ELF-1 (cell line): Measurements from ENCODE around the gene HLA-E.
"Not testable (repeated sequence)": the region's sequence is repeated elsewhere in the genome, so short reads cannot be mapped to it uniquely, and the experiment has no call there.

Experiments
- DNase-seq: peaks from one replicate; pipeline ENCODE4 v3.0.0-alpha.2; 2016; ENCODE audit warnings: low read depth, low spot score

Gene HLA-E

DNA sequence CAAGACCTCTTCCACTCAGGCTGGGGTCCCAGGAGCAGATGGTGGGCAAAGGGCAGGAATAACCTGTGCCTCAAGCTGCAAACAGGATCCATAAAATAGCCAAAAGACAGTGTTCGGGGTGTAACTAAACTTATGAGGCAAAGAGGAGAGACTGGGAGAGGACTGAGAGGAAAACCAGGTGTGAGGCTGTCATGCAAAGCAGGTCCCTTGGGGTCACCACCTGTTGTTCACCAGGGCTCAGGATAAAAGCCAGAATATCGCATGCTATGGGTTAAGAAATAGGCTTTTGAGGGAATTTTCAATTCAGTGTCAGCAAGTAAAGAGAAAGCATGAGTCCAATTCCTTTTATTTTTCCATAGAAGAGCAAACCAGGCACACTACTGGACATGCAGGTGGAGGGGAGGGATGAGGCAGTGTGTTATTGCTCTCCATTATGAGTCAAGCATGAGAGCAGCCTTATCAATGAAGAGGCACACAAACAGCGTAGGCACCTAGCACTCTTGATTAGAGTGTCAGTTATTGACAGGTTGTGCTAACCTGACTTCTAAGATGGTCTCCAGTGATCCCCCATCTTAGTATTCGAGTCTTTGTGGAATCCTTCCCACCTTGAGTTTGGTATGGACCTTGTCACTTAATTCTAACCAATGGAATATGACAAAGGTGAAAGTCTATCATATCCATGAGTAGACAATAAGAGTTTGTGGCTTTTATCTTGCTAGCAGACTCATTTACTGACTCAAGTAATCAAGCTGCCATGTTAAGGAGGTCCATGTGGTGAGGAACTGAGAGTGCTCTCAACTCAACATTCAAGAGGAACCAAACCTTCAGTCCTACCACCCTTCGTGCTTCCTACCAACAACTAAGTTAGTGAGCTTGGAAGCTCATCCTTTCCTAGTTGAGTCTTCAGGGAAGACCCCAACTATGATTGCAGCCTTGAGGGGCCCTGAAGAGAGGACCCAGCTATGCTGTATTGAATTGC is 18.8 kb downstream of the HLA-E start:
- no peak for DNase-seq

DNA sequence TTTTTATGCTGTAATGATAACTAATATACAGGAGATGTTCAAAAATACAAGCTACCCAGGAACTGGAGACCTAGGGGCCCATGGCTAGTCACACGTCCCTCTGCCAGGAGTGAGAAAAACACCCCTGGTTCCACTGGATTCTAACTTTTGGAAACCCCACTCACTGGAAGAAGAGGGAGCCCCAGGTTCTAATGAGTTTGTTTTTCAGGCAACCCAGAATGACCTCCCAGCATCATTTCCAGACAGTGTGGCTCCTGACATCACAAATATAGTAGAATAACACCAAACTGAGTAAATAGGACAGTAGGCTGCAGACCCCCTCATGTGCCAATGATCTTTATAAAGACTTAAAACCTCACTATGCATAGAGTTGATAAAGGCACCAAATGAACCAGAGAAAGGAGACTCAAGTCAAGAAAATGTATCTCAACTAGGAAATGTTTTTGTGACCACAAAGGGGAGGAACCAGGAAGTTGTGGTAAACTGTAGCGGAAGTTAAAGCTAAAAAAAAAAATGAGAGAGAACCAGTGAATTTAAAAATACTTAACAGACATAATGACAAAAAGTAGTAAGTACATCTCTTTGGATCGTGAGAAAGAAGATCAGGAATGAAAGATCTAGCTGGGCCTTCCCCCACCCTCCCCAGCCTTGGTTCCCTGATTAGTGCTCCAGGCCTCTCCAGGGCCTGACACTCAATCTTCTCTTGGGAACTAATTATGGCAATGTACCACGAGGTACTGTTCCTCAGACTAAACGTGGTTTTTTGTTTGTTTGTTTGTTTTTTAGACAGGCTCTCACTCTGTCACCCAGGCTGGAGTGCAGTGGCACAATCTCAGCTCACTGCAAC is 19.8 kb downstream of the HLA-E start:
- DNase-seq: no peak

DNA sequence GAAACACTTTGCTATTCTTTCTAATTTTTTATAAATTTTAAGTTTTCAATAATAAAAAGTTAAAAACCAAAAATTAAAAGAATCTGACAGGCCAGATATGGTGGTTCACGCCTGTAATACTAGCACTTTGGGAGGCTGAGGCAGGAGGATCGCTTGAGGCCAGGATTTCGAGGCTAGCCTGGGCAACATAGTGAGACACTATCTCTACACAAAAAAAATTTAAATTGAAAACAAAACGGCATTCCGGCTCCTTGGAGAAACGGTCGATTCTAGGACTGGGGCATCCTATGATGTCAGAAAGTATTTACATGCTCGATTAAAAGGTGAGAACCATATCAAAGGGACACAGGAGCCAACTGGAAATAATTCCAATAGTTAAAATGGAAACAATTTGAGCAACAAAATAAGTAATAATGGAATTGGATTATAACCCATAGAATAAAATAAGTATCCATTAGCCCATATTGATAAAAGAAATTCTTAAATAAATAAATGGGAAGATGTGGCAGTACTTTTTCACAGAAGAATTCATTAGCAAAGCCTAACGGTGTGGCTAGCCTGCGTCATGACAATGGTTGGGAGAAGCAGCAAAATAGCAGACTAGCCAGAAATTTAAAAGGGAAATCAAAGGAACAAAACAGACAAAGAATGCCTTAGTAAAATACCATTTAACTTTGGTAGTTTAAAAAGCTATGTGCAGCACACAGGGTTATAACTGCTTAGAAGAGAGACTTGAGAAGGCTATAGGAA is 21.3 kb downstream of the HLA-E start:
- DNase-seq: no peak

DNA sequence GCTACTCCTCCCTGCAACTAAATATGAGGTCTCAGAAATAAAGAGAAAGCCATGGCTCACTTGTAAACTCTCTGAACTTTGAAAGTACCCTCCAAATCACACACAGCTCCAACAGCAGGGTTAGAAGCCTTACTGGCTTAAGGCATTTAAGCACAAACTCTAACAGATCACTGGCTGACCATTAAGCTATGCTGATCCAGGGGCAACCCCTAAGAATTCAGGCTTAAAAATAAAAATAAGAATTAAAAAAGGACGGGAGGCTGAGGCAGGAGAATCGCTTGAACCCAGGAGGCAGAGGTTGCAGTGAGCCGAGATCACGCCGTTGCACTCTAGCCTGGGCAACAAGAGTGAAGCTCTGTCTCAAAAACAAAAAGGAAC is 21.8 kb downstream of the HLA-E start:
- DNase-seq: no peak

DNA sequence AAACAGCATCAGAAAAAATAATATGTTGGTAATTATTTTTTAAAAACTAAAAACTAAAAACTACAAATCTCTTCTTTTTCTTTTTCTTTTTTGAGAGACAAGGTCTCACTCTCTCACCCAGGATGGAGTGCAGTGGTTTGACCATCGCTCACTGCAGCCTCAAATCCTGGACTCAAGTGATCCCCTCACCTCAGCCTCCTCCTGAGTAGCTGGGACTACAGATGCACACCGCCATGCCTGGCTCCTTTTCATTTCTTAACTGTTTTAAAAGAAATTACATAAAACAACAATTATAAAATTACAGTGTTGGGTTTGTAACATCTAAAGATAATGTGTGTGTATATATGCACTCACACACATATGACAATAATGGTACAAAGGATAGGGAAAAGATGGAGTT is 24.1 kb downstream of the HLA-E start:
- no peak for DNase-seq

DNA sequence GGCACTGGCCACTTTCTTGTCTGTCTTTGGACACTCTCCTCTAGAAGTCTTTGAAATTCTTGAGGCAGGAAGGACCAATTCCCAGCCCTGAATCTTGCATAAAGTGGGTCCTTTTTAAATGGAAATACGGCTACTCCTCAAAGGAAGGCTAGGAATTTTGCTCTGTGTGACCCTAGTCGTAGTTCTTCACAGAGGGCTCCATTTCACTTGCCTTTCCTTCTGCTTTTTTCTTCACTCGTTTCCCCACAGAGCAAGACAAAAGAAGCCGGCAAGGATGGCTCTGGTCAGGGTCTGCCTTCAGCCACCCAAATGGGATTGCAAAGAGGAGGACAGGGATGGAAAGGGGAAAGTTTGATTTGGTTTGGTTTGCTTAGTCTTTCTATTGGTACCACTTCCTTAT is 25.8 kb downstream of the HLA-E start:
- DNase-seq: peak; percentile 18

DNA sequence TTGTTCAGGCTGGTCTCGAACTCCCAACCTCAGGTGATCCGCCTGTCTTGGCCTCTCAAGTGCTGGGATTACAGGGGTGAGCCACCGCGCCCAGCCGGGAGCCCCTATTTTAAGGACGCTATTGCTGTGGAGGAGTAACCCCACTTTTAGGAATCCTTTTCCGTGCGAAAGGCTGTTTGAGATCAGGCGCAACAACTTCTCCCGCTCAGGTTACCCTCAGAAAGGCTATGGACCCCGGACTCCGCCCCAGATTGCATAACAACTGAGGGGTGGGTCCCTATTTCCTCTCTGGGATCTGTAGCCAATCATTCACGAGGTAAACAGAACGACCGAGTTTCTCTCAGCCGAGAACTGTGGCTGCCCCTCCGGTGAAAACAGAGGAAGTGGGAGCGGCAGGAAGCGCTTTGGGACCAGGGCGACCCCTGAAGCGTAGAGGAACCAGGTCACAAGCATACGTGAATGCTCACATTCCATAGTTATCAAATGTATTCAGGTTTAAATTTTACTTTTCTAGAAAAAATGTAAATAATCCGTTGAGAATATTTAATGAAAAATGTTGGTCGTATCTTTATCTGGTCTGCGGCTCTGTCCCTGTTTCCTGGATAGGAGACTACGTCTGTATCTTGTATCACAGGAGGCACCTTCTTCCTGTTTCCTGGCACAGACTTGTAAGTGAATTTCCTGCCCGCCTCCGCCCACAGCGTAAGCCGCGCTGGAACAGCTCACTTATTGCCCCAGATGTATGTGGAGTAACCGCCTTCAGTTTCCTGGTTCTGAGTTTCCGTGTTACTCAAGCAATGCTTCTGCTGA is 26.8 kb downstream of the HLA-E start:
- peak; percentile 91 for DNase-seq

DNA sequence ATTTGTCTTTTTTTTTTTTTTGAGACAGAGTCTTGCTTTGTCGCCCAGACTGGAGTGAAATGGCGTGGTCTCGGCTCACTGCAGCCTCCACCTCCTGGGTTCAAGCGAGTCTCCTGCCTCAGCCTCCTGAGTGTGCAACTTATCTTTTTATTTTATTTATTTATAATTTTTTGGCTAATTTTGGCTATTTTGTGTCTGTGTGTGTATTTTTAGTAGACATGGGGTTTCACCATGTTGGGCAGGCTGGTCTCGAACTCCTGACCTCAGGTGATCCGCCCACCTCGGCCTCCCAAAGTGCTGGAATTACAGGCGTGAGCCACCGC is 27.4 kb downstream of the HLA-E start:
- not testable (repeated sequence) for DNase-seq

DNA sequence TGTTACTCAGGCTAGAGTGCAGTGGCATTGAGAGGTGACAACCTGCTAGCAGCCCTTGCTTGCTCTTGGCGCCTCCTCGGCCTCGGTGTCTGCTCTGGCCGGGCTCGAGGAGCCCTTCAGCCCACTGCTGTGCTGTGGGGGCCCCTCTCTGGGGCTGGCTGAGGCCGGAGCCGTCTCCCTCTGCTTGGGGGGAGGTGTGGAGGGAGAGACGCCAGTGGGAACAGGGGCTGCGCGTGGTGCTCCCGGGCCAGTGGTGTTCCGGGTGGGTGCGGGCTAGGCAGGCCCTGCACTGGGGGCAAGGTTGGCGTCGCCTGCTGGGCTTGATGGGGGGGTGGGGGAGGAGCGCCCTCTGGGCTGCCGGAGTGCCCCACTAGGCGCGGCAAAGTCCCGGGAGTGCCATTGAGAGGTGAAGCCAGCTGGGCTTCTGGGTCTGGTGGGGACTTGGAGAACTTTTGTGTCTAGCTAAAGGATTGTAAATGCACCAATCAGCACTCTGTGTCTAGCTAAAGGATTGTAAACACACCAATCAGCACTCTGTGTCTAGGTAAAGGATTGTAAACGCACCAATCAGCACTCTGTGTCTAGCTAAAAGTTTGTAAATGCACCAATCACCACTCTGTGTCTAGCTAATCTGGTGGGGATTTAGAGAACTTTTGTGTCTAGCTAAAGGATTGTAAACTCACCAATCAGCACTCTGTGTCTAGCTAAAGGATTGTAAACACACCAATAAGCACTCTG is 28.6 kb downstream of the HLA-E start:
- not testable (repeated sequence) for DNase-seq

DNA sequence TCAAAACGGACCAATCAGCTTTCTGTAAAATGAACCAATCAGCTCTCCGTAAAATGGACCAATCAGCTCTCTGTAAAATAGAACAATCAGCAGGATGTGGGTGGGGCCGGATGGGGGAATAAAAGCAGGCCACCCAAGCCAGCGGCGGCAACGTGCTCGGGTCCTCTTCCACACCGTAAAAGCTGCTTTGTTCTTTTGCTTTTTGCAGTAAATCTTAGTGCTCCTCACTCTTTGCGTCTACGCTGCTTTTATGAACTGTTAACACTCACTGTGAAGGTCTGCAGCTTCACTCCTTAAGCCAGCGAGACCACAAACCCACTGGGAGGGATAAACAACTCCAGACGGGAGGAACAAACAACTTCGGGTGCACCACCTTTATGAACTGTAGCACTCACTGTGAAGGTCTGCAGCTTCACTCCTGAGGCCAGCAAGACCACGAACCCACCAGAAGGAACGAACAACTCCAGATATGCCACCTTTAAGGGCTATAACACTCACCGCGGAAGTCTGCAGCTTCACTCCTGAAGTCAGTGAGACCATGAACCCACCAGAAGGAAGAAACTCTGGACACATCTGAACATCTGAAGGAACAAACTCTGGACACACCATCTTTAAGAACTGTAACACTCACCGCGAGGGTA is 29.3 kb downstream of the HLA-E start:
- DNase-seq: not testable (repeated sequence)

DNA sequence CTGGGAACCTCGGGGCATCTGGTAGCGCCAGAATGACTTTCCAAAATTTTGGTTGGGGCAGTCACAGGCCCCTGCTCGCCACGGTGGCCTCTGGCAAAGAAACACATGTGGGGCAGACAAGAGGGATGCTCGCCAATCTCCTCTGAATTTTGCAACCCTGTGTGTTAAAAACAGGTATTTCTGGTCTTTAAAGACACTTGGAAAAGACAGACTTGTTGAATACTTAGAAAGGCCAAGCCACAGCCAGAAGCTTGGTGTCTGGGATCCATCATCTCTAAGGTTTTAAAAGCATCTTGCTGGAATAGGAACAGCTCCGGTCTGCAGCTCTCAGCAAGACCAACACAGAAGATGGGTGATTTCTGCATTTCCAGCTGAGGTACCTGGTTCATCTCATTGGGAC is 31.2 kb downstream of the HLA-E start:
- no peak for DNase-seq

DNA sequence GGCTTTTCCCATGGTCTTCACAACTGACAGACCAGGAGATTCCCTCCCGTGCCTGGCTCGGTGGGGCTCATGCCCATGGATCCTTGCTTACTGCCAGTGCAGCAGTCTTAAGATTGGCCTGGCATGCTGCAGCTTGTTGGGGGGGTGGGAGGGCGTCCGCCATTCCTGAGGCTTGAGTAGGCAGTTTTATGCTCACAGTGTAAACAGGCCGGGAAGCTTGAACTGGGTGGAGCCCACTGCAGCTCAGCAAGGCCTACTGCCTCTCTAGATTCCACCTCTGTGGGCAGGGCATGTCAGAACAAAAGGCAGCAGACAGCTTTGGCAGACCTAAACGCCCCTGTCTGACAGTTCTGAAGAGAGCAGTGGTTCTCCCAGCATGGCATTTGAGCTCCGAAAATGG is 31.8 kb downstream of the HLA-E start:
- DNase-seq: not testable (repeated sequence)

DNA sequence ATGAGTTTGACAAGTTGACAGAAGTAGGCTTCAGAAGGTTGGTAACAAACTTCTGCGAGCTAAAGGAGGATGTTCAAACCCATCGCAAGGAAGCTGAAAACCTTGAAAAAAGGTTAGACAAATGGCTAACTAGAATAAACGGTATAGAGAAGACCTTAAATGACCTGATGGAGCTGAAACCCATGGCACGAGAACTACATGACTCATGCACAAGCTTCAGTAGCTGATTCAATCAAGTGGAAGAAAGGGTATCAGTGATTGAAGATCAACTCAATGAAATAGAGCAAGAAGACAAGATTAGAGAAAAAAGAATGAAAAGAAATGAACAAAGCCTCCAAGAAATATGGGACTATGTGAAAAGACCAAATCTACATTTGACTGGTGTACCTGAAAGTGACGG is 32.6 kb downstream of the HLA-E start:
- DNase-seq: not testable (repeated sequence)

DNA sequence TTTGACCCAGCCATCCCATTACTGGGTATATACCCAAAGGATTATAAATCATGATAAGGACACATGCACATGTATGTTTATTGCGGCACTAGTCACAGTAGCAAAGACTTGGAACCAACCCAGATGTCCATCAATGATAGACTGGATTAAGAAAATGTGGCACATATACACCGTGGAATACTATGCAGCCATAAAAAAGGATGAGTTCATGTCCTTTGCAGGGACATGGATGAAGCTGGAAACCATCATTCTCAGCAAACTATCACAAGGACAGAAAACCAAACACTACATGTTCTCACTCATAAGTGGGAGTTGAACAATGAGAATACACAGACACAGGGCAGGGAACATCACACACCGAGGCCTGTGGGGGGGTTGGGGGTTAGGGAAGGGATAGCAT is 37.1 kb downstream of the HLA-E start:
- not testable (repeated sequence) for DNase-seq

DNA sequence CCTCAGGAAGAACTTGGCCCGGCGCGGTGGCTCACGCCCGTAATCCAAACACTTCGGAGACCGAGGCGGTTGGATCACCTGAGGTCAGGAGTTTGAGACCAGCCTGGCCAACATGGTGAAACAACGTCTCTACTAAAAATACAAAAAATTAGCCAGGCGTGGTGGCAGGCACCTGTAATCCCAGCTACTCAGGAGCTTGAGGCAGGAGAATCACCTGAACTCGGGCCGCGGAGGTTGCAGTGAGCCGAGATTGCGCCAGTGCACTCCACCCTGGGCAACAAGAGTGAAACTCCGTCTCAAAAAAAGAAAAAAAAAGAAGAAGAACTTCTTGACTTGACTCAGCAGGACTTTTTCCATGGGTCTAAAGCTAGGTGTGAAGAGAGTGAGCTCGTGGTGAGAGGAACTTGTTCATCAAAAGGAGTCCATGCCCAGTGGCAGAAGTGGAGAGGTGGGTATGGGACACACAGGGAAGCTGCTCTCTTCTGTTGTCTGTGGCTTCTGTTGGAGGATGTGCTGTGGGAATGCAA is 40.1 kb downstream of the HLA-E start:
- not testable (repeated sequence) for DNase-seq

DNA sequence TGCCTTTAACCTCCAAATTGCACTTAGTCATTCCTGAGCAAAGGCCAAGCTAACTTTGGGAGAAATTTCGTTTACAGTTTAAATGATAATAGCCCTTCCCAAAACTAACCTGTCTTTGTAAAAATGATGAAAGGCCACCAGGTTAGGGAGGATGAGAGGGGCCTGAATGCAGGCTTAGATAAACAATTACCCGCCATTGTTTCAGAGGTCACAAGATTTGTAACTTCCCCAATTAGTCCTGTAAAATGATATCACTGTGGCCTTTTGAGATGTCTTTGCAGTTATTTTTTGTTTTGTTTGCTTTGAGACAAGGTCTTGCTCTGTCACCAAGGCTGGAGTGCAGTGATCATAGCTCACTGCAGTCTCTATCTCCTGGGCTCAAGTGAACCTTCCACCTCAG is 40.7 kb downstream of the HLA-E start:
- no peak for DNase-seq

DNA sequence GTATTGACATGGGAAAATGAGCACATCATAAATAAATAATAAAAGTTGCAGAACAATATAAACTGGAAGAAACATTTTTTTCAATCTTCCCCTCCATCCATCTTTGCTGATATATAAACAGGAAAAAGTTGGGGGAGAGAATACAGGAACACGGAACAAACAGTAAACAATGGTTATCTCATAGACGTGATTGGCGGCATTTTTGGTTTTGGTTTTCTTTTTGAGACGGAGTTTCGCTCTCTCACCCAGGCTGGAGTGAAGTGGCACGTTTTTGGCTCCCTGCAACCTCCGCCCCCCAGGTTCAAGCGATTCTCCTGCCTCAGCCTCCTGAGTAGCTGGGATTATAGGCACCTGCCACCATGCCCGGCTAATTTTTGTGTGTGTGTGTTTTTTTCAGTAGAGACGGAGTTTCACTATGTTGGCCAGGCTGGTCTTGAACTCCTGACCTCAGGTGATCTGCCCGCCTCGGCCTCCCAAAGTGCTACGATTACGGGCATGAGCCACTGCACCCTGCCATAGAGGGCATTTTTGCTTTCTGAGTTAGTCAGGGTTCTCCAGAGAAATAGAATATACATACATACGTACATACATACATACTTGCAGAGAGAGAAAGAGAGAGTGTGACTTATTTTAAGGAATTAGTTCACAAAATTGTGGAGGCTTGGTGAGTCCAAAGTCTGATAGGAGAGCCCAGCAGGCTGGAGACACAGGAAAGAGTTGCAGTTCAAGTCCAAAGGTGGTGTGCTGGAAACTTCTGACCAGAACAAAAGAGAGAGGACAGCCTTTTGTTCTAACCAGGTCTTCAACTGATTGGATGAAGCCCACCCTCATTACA is 44.4 kb downstream of the HLA-E start:
- no peak for DNase-seq

DNA sequence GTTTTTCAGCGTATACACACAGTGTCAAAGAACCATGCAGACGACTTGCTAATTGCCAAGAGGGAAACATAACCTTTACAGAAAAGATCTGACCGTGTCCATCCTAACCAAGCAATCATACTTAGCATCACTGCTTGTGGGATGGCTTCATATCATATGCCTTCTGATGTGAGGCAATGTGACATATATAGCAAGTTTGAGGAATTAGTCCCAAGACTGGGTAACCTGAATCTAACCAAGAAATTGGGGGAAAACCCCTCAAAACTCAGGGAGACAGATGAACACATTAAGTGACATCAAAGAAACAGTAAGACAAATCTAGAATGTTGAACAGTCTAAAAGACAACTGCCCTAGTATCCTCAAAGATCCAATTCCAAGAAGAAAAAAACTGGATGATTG is 48.6 kb downstream of the HLA-E start:
- DNase-seq: no peak
